HepG2 (cell line): ENCODE measurements around the gene ARHGEF4. TPM values are rescaled to one million over a fixed set of nuclear protein-coding genes. Genes with fewer than 3 reads are reported as not detected.

Experiments
- ATAC-seq: fragments of 200-7000 bp; cut with Tn5 transposase; 3 replicates; pipeline ENCODE4 v1.9.1; 2020; ENCODE audit warnings: mild to moderate bottlenecking, moderate library complexity
- BruUV-seq: library from RNA; stranded (reverse); fragments of 400-500 nt; replicated peaks from 2 replicates; lab custom pipeline; 2021; lab: Mats Ljungman, UMichigan
- CTCF ChIA-PET: fragments of 300-600 bp; formaldehyde crosslinking; extraction: SDS; loops from one replicate; lab custom pipeline; 2021; ENCODE audit warnings: low total read pairs, inconsistent platforms, low intra/inter-chr PET ratio; lab: Yijun Ruan, JAX
- POLR2A ChIA-PET: fragments of 350-600 bp; sonication (Branson Sonifier 250); formaldehyde crosslinking; loops from one replicate; lab custom pipeline; 2020; ENCODE audit warnings: antibody characterized with exemption, inconsistent platforms; lab: Yijun Ruan, JAX
- DNase-seq: peaks from one replicate; pipeline ENCODE4 v3.0.0-alpha.2; 2015; ENCODE audit warnings: low spot score
- FAIRE-seq: peaks from 3 replicates; lab custom pipeline; 2011; peaks lifted over from hg19 to GRCh38; lab: Jason Lieb, UNC
- H2AFZ ChIP-seq: one replicate; pipeline ENCODE4 v1.6.1; 2011; ENCODE audit warnings: low read length, inconsistent platforms
- H3K27ac ChIP-seq: fragments of 300-600 bp; 3 replicates; pipeline ENCODE4 v1.8.0; 2011; ENCODE audit warnings: mixed run types, mild to moderate bottlenecking, mixed read lengths, low read length, inconsistent platforms; ENCODE audit not compliant: insufficient read depth; ENCODE audit errors: extremely low read length
- H3K27me3 ChIP-seq, 2 experiments: fragments of 200-600 bp in 1 of 2; 2 replicates in 1 of 2; 3 replicates in 1 of 2; pipeline versions ENCODE4 v1.6.0 to v1.8.0; 2011; ENCODE audit warnings: low read length in 2 of 2, mild to moderate bottlenecking in 2 of 2, moderate library complexity in 2 of 2, inconsistent platforms in 1 of 2; ENCODE audit not compliant: insufficient read depth in 2 of 2, control insufficient read depth in 1 of 2
- H3K36me3 ChIP-seq, 2 experiments: fragments of 200-600 bp in 1 of 2; replicated peaks in 1 of 2; 2 replicates in 1 of 2; 3 replicates in 1 of 2; pipeline versions ENCODE4 v1.5.1 to v1.8.0; 2011; ENCODE audit warnings: low read length in 2 of 2, inconsistent platforms in 1 of 2; ENCODE audit not compliant: insufficient read depth in 2 of 2, control insufficient read depth in 1 of 2
- H3K4me1 ChIP-seq: 2 replicates; pipeline ENCODE4 v1.5.1; 2012; ENCODE audit warnings: low read length, inconsistent platforms; ENCODE audit not compliant: insufficient read depth
- H3K4me2 ChIP-seq: 2 replicates; pipeline ENCODE4 v1.6.0; 2011; ENCODE audit warnings: low read depth, low read length, inconsistent platforms
- H3K4me3 ChIP-seq, 3 experiments: fragments of 200-600 bp in 1 of 3; sonication (generic), shearing (Covaris generic) in 1 of 3; replicated peaks in 1 of 3; 2 replicates each; pipeline ENCODE4 v1.5.1; 2011 to 2016; ENCODE audit warnings: low read length in 3 of 3, inconsistent platforms in 2 of 3, low read depth in 2 of 3, mild to moderate bottlenecking in 2 of 3, control low read depth in 1 of 3, mixed read lengths in 1 of 3; ENCODE audit not compliant: insufficient read depth in 1 of 3
- H3K79me2 ChIP-seq: one replicate; pipeline ENCODE4 v1.6.1; 2011; ENCODE audit warnings: low read length, inconsistent platforms; ENCODE audit not compliant: insufficient read depth
- H3K9ac ChIP-seq: 2 replicates; pipeline ENCODE4 v1.6.0; 2011; ENCODE audit warnings: mild to moderate bottlenecking, low read depth, low read length, inconsistent platforms; ENCODE audit not compliant: insufficient read depth
- H3K9me3 ChIP-seq: 2 replicates; pipeline ENCODE4 v1.5.1; 2012; ENCODE audit warnings: mild to moderate bottlenecking, low read length
- H4K20me1 ChIP-seq: 2 replicates; pipeline ENCODE4 v1.6.0; 2011; ENCODE audit warnings: inconsistent platforms, mild to moderate bottlenecking, low read length, moderate library complexity; ENCODE audit not compliant: insufficient read depth
- ATF1 ChIP-seq: IDR thresholded peaks from 2 replicates; pipeline ENCODE4 v1.6.1; 2016; ENCODE audit warnings: mild to moderate bottlenecking, control low read depth
- CBX1 ChIP-seq: IDR thresholded peaks from one replicate; pipeline ENCODE4 v1.6.1; 2016; ENCODE audit warnings: antibody characterized with exemption, low read depth
- CHD2 ChIP-seq: IDR thresholded peaks from 2 replicates; pipeline ENCODE4 v1.6.1; 2011; ENCODE audit warnings: low read depth, low read length, improper control_type of control experiment
- HNRNPH1 ChIP-seq: fragments of 200-400 bp; formaldehyde crosslinking; optimal IDR thresholded peaks from 2 replicates; pipeline ENCODE3; 2017; ENCODE audit warnings: mild to moderate bottlenecking, low read depth, low read length
- KDM2A ChIP-seq: sonication (generic); formaldehyde crosslinking; IDR thresholded peaks from 2 replicates; pipeline ENCODE4 v1.4.0; 2020; ENCODE audit warnings: low read depth, missing genetic modification reagents, borderline replicate concordance
- PLRG1 ChIP-seq: fragments of 450-650 bp; conservative IDR thresholded peaks from 2 replicates; pipeline ENCODE4 v1.6.1; 2016
- RFX3 ChIP-seq: IDR thresholded peaks from 2 replicates; pipeline ENCODE4 v1.6.1; 2016; ENCODE audit warnings: missing biosample characterization, missing genetic modification reagents
- SIX1 ChIP-seq: sonication (generic); formaldehyde crosslinking; IDR thresholded peaks from 2 replicates; pipeline ENCODE4 v1.4.0; 2020; ENCODE audit warnings: missing genetic modification reagents, borderline replicate concordance
- SOX6 ChIP-seq, 2 experiments: fragments of 450-650 bp in 1 of 2; sonication (generic) in 1 of 2; formaldehyde crosslinking in 1 of 2; IDR thresholded peaks; 2 replicates each; pipeline versions ENCODE4 v1.4.0 to v1.6.1; 2017 to 2020; ENCODE audit warnings: antibody characterized with exemption in 1 of 2, mild to moderate bottlenecking in 1 of 2, missing genetic modification reagents in 1 of 2
- TOPORS ChIP-seq: sonication (generic); formaldehyde crosslinking; IDR thresholded peaks from 2 replicates; pipeline ENCODE4 v1.8.0; 2023; ENCODE audit warnings: mild to moderate bottlenecking, missing genetic modification reagents
- ZNF124 ChIP-seq: sonication (generic); formaldehyde crosslinking; IDR thresholded peaks from 2 replicates; pipeline ENCODE4 v1.4.0; 2020; ENCODE audit warnings: missing genetic modification reagents
- ZNF33B ChIP-seq: sonication (generic); formaldehyde crosslinking; IDR thresholded peaks from 2 replicates; pipeline ENCODE4 v1.5.1; 2020; ENCODE audit warnings: mild to moderate bottlenecking, missing genetic modification reagents
- ZNF350 ChIP-seq: sonication (generic); formaldehyde crosslinking; IDR thresholded peaks from 2 replicates; pipeline ENCODE4 v1.4.0; 2020; ENCODE audit warnings: mild to moderate bottlenecking, low read depth, missing genetic modification reagents, borderline replicate concordance
- ZNF792 ChIP-seq: IDR thresholded peaks from 2 replicates; pipeline ENCODE4 v1.6.1; 2016
- WGBS: methylation state at CpG from one replicate; pipeline ENCODE4 v1.1.6; 2017; ENCODE audit warnings: low lambda C conversion rate; 5-methylcytosine and 5-hydroxymethylcytosine counted together
- in situ Hi-C: cut with HindIII; loops from 2 replicates; pipeline ENCODE4 v1.10.0; 2017; ENCODE audit warnings: low pct_unique_long_range_greater_than_20kb; ENCODE audit not compliant: extremely low pct_ligation_motif_present
- intact Hi-C: fragments of 100-400 bp; cut with micrococcal nuclease; formaldehyde crosslinking; loops from one replicate; pipeline ENCODE4 v1.10.0; 2022; ENCODE audit not compliant: unreplicated experiment
- polyA plus RNA-seq, 8 experiments: library from polyadenylated mRNA; depleted of rRNA in 3 of 8; stranded (reverse) in 7 of 8; unstranded in 1 of 8; fragments of >200 nt; fragmentation: Illumina TruSeq in 4 of 8; extraction: Trizol in 4 of 8; gene quantifications; 2 replicates each; pipeline versions ENCODE4 v1.2.1 to v1.2.3, GENCODE V29; 2011 to 2016; ENCODE audit warnings: low read depth in 4 of 8, missing spikeins in 1 of 8, mixed read lengths in 1 of 8; ENCODE audit not compliant: insufficient read depth in 1 of 8
- total RNA-seq, 5 experiments: library from RNA; depleted of rRNA; stranded (reverse); fragments of >200 nt; fragmentation: Illumina TruSeq; extraction: Trizol; gene quantifications; 2 replicates each; pipeline ENCODE4 v1.2.3, GENCODE V29; 2016; ENCODE audit warnings: low read depth in 1 of 5

Gene ARHGEF4
- total and polyA plus RNA-seq, 2 of the 13 experiments (the other 11 are each of a cell fraction or from before 2014, with no cell fraction given) = 0.11 to 0.13 TPM

GRCh38 chr2:131027566-131028528 lies 191.1 kb downstream of the ARHGEF4 start:
- Histone ChIP-seq H3K9ac (no peak overlapping the region), H4K20me1 (no peaks in the 10 kb centered on the region), H2AFZ (no peak overlapping the region), H3K9me3 (no peaks in the 10 kb centered on the region), H3K4me2 (no peak overlapping the region), H3K27me3 (peaks cover 4 to 36% of the 10 kb centered on the region in 2 experiments; a peak in 3 of 5 replicates), H3K4me1 (no peaks in the 10 kb centered on the region), H3K79me2 (no peaks in the 10 kb centered on the region), H3K36me3 (no peaks in the 10 kb centered on the region)
- intact Hi-C loops = no loop called here
- no peak for ATAC-seq
- WGBS = 21% methylated on average over 6 of the region's 12 CpGs
- CTCF ChIA-PET = no interaction called here
- BruUV-seq = no TSS peak
- in situ Hi-C loops = no loop called here
- TF ChIP-seq ZNF792 (CRISPR knock-in tag) (no peak), ZNF124 (CRISPR knock-in tag) (no peak), HNRNPH1 (no peak), TOPORS (CRISPR knock-in tag) (no peak), KDM2A (no peak), ZNF33B (no peak), ATF1 (CRISPR knock-in tag) (no peak), CHD2 (no peak), PLRG1 (no peak), SIX1 (CRISPR knock-in tag) (no peak), CBX1 (no peak), RFX3 (CRISPR knock-in tag) (no peak), SOX6 (IDR thresholded peaks at IDR 0.05) (no peak), SOX6 (CRISPR knock-in tag; IDR thresholded peaks at IDR 0.05) (no peak), ZNF350 (CRISPR knock-in tag) (no peak)
- TF ChIP-seq, all 625 proteins: peak for 0
- Histone ChIP-seq H3K4me3 (no peak overlapping the region), H3K27ac (no peak overlapping the region)
- DNase-seq (no peak), FAIRE-seq (no peak)
- POLR2A ChIA-PET = no interaction called here
